Right atrium auricular region (tissue), 2 donors: ENCODE data around the gene GALNT3. TPM values are rescaled to one million over a fixed set of nuclear protein-coding genes. Genes with fewer than 3 reads are reported as not detected.

Experiments
- DNase-seq: peaks from one replicate; pipeline ENCODE4 v3.0.0-alpha.2; 2019; ENCODE audit warnings: low spot score
- H3K27ac ChIP-seq, 2 donors: fragments of 200-600 bp; sonication (generic); 1 replicate in 1 of 2; 2 replicates in 1 of 2; pipeline ENCODE4 v1.5.1; 2016 to 2019
- H3K27me3 ChIP-seq, 2 donors: fragments of 200-600 bp; sonication (generic); one replicate each; pipeline versions ENCODE4 v1.5.1 to v1.6.0; 2017 to 2019
- H3K36me3 ChIP-seq: fragments of 200-600 bp; sonication (generic); one replicate; pipeline ENCODE4 v1.5.1; 2016
- H3K4me1 ChIP-seq, 2 donors: fragments of 200-600 bp; sonication (generic); one replicate each; pipeline versions ENCODE4 v1.5.1 to v1.6.0; 2017 to 2019
- H3K4me3 ChIP-seq, 2 donors: fragments of 200-600 bp; sonication (generic); 1 replicate in 1 of 2; 2 replicates in 1 of 2; pipeline ENCODE4 v1.5.1; 2017 to 2019; ENCODE audit warnings: mild to moderate bottlenecking in 1 of 2, moderate library complexity in 1 of 2
- H3K9me3 ChIP-seq, 2 donors: fragments of 200-600 bp; sonication (generic); one replicate each; pipeline ENCODE4 v1.5.1; 2019
- CTCF ChIP-seq, 2 donors: fragments of 200-600 bp; sonication (generic); IDR thresholded peaks; one replicate each; pipeline ENCODE4 v1.5.1; 2019; ENCODE audit warnings: antibody characterized with exemption in 2 of 2
- total RNA-seq, 2 donors: library from RNA; depleted of rRNA; stranded (reverse); fragments of >200 nt; gene quantifications; one replicate each; pipeline ENCODE4 v1.1.0, GENCODE V29; 2016

The GALNT3 gene
- total RNA-seq, 2 donors from 2014 or later = 0.11 to 0.47 TPM

GRCh38 chr2:165818920-165819319 is 24.9 kb upstream of the GALNT3 start:
- Histone ChIP-seq H3K27ac (no peak overlapping the region), H3K9me3 (no peaks in the 10 kb centered on the region), H3K27me3 (no peaks in the 10 kb centered on the region), H3K4me1 (peaks cover 0 to 9% of the 10 kb centered on the region in 2 donors), H3K36me3 (no peaks in the 10 kb centered on the region), H3K4me3 (no peak overlapping the region)
- TF ChIP-seq CTCF (IDR thresholded peaks at IDR 0.05) = no peak
- DNase-seq = no peak

GRCh38 chr2:165815299-165816141 is 21.5 kb upstream of the GALNT3 start:
- no peaks in the 10 kb centered on the region for H3K27me3 ChIP-seq
- peaks cover 0 to 8% of the 10 kb centered on the region in 2 donors for H3K4me1 ChIP-seq

GRCh38 chr2:165814473-165814872 is 20.4 kb upstream of the GALNT3 start:
- H3K4me3 ChIP-seq = no peak overlapping the region
- no peaks in the 10 kb centered on the region for H3K4me1 ChIP-seq
- DNase-seq = no peak
- no peaks in the 10 kb centered on the region for H3K27me3 ChIP-seq
- no peak overlapping the region for H3K27ac ChIP-seq
- TF ChIP-seq CTCF (IDR thresholded peaks at IDR 0.05) = no peak
- no peaks in the 10 kb centered on the region for H3K9me3 ChIP-seq
- H3K36me3 ChIP-seq = no peaks in the 10 kb centered on the region

More at GRCh38 chr2:165815299-165816141, 21.5 kb upstream of the GALNT3 start:
- no peak for DNase-seq
- no peak overlapping the region for H3K4me3 ChIP-seq
- no peak for TF ChIP-seq CTCF (IDR thresholded peaks at IDR 0.05)
- H3K27ac ChIP-seq = no peak overlapping the region
- no peaks in the 10 kb centered on the region for H3K9me3 ChIP-seq
- H3K36me3 ChIP-seq = no peaks in the 10 kb centered on the region

- H3K27me3 ChIP-seq = no peaks in the 10 kb centered on the region
- no peaks in the 10 kb centered on the region for H3K9me3 ChIP-seq
- no peaks in the 10 kb centered on the region for H3K4me1 ChIP-seq
- no peak for TF ChIP-seq CTCF (IDR thresholded peaks at IDR 0.05)
- no peaks in the 10 kb centered on the region for H3K36me3 ChIP-seq
- DNase-seq = no peak
- H3K27ac ChIP-seq = no peak overlapping the region
- H3K4me3 ChIP-seq = no peak overlapping the region
Observed at GRCh38 chr2:165811592-165812370, 17.7 kb upstream of the GALNT3 start.

- H3K27me3 ChIP-seq = no peaks in the 10 kb centered on the region
- no peaks in the 10 kb centered on the region for H3K9me3 ChIP-seq
- TF ChIP-seq CTCF (IDR thresholded peaks at IDR 0.05) = no peak
- H3K4me3 ChIP-seq = no peak overlapping the region
- no peak for DNase-seq
- no peaks in the 10 kb centered on the region for H3K36me3 ChIP-seq
- no peaks in the 10 kb centered on the region for H3K4me1 ChIP-seq
- H3K27ac ChIP-seq = no peak overlapping the region
Observed at GRCh38 chr2:165810418-165810817, 16.4 kb upstream of the GALNT3 start.
